K562 (cell line): Measurements from ENCODE around the gene SH3RF1.

ENCODE experiments used
- BCL6 ChIP-seq: fragments of 250-450 bp; sonication (Bioruptor Pico); IDR thresholded peaks from 2 replicates; pipeline ENCODE4 v1.4.0; 2020
- CREB1 ChIP-seq, 2 experiments: sonication (generic) in 1 of 2; formaldehyde crosslinking in 1 of 2; IDR thresholded peaks; 2 replicates each; pipeline versions ENCODE4 v1.6.1 to v1.8.0; 2012 to 2022; ENCODE audit warnings: inconsistent platforms in 1 of 2, mild to moderate bottlenecking in 1 of 2, missing genetic modification reagents in 1 of 2, moderate library complexity in 1 of 2
- HEY1 ChIP-seq: fragments of 250-450 bp; sonication (Bioruptor Pico); IDR thresholded peaks from 2 replicates; pipeline ENCODE4 v1.5.0; 2020; ENCODE audit warnings: mild to moderate bottlenecking, moderate library complexity, borderline replicate concordance
- POLR2A ChIP-seq: fragments of 450-650 bp; conservative IDR thresholded peaks from 2 replicates; pipeline ENCODE4 v1.6.1; 2016
- SRSF1 ChIP-seq: fragments of 200-400 bp; formaldehyde crosslinking; IDR thresholded peaks from 2 replicates; pipeline ENCODE4 v1.6.1; 2017; ENCODE audit warnings: mild to moderate bottlenecking, low read depth, low read length, moderate library complexity
- STAT5B ChIP-seq: fragments of 250-450 bp; sonication (Bioruptor Pico); IDR thresholded peaks from 2 replicates; pipeline ENCODE4 v1.8.0; 2021; ENCODE audit warnings: mild to moderate bottlenecking, inconsistent platforms
- TRIM28 ChIP-seq: fragments of 450-650 bp; IDR thresholded peaks from 2 replicates; pipeline ENCODE4 v1.6.1; 2017
- ZBED1 ChIP-seq: IDR thresholded peaks from 2 replicates; pipeline ENCODE4 v1.6.1; 2014
- ZFP36 ChIP-seq: fragments of 150-350 bp; IDR thresholded peaks from 2 replicates; pipeline ENCODE4 v1.6.1; 2018; ENCODE audit warnings: low read length, low read depth; ENCODE audit not compliant: partially characterized antibody
- ZNF274 ChIP-seq: IDR thresholded peaks from 2 replicates; pipeline ENCODE4 v1.6.1; 2011; ENCODE audit warnings: low read depth, mild to moderate bottlenecking, low read length, moderate library complexity, borderline replicate concordance
- ZNF75A ChIP-seq: fragments of 450-650 bp; formaldehyde crosslinking; IDR thresholded peaks from 2 replicates; pipeline ENCODE4 v1.4.0; 2020; ENCODE audit warnings: mild to moderate bottlenecking
- TF ChIP-seq, protein P1 (sequence below): fragments of 200-800 bp; sonication (Bioruptor generic); IDR thresholded peaks from 2 replicates; pipeline ENCODE4 v1.6.1; 2016; ENCODE audit warnings: missing genetic modification characterization, missing compliant biosample characterization
- TF ChIP-seq, protein P2 (sequence below), 3 experiments: IDR thresholded peaks in 2 of 3; conservative IDR thresholded peaks in 1 of 3; 2 replicates each; pipeline ENCODE4 v1.5.1; 2011 to 2012; ENCODE audit warnings: low read length in 3 of 3, mild to moderate bottlenecking in 3 of 3, control low read depth in 2 of 3, improper control_type of control experiment in 1 of 3, inconsistent platforms in 1 of 3, low read depth in 1 of 3, mixed read lengths in 1 of 3, moderate library complexity in 1 of 3; ENCODE audit not compliant: insufficient read depth in 2 of 3
- TF ChIP-seq, protein P3 (sequence below), 2 experiments: fragments of 450-650 bp; formaldehyde crosslinking in 1 of 2; IDR thresholded peaks; 2 replicates each; pipeline versions ENCODE4 v1.4.0 to v1.6.1; 2014 to 2020; ENCODE audit warnings: mild to moderate bottlenecking in 2 of 2, borderline replicate concordance in 1 of 2, low read depth in 1 of 2

DNA sequence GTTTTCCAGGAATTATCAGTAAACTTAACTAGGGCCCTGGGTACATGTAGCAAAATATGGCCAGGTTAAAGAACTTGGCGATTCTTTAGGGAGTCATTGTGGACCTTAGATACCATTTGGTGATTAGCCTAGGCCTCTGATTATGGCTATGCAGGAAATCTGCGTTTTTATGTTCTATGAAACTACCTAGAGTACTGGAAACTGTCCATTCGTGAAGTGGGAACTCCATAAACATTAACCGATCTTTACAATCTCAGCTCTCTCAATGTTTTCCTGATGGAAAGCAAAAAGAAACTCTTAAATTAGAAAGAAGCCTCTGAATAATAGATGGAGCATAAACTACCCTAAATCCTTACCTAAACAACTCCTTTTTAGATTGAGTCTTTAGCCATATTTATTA lies 121.9 kb downstream of the SH3RF1 start:
- TF ChIP-seq, protein P1, sequence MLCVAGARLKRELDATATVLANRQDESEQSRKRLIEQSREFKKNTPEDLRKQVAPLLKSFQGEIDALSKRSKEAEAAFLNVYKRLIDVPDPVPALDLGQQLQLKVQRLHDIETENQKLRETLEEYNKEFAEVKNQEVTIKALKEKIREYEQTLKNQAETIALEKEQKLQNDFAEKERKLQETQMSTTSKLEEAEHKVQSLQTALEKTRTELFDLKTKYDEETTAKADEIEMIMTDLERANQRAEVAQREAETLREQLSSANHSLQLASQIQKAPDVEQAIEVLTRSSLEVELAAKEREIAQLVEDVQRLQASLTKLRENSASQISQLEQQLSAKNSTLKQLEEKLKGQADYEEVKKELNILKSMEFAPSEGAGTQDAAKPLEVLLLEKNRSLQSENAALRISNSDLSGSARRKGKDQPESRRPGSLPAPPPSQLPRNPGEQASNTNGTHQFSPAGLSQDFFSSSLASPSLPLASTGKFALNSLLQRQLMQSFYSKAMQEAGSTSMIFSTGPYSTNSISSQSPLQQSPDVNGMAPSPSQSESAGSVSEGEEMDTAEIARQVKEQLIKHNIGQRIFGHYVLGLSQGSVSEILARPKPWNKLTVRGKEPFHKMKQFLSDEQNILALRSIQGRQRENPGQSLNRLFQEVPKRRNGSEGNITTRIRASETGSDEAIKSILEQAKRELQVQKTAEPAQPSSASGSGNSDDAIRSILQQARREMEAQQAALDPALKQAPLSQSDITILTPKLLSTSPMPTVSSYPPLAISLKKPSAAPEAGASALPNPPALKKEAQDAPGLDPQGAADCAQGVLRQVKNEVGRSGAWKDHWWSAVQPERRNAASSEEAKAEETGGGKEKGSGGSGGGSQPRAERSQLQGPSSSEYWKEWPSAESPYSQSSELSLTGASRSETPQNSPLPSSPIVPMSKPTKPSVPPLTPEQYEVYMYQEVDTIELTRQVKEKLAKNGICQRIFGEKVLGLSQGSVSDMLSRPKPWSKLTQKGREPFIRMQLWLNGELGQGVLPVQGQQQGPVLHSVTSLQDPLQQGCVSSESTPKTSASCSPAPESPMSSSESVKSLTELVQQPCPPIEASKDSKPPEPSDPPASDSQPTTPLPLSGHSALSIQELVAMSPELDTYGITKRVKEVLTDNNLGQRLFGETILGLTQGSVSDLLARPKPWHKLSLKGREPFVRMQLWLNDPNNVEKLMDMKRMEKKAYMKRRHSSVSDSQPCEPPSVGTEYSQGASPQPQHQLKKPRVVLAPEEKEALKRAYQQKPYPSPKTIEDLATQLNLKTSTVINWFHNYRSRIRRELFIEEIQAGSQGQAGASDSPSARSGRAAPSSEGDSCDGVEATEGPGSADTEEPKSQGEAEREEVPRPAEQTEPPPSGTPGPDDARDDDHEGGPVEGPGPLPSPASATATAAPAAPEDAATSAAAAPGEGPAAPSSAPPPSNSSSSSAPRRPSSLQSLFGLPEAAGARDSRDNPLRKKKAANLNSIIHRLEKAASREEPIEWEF (CRISPR knock-in tag), result no peak
- TF ChIP-seq CREB1 (IDR thresholded peaks at IDR 0.05) (no peak), CREB1 (CRISPR knock-in tag; IDR thresholded peaks at IDR 0.05) (no peak), HEY1 (CRISPR knock-in tag) (no peak), ZBED1 (no peak), BCL6 (no peak), POLR2A (no peak), ZNF274 (no peak), ZNF75A (CRISPR knock-in tag) (no peak), TRIM28 (no peak), STAT5B (no peak), SRSF1 (no peak), ZFP36 (no peak)
- TF ChIP-seq, protein P2, sequence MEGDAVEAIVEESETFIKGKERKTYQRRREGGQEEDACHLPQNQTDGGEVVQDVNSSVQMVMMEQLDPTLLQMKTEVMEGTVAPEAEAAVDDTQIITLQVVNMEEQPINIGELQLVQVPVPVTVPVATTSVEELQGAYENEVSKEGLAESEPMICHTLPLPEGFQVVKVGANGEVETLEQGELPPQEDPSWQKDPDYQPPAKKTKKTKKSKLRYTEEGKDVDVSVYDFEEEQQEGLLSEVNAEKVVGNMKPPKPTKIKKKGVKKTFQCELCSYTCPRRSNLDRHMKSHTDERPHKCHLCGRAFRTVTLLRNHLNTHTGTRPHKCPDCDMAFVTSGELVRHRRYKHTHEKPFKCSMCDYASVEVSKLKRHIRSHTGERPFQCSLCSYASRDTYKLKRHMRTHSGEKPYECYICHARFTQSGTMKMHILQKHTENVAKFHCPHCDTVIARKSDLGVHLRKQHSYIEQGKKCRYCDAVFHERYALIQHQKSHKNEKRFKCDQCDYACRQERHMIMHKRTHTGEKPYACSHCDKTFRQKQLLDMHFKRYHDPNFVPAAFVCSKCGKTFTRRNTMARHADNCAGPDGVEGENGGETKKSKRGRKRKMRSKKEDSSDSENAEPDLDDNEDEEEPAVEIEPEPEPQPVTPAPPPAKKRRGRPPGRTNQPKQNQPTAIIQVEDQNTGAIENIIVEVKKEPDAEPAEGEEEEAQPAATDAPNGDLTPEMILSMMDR (IDR thresholded peaks at IDR 0.05 in 2 of 3, conservative IDR thresholded peaks at IDR 0.05 in 1 of 3; ENCODE audit: insufficient read depth in 2 of 3, low read depth in 1 of 3, low read length in 3 of 3), result no peak
- TF ChIP-seq, protein P3, sequence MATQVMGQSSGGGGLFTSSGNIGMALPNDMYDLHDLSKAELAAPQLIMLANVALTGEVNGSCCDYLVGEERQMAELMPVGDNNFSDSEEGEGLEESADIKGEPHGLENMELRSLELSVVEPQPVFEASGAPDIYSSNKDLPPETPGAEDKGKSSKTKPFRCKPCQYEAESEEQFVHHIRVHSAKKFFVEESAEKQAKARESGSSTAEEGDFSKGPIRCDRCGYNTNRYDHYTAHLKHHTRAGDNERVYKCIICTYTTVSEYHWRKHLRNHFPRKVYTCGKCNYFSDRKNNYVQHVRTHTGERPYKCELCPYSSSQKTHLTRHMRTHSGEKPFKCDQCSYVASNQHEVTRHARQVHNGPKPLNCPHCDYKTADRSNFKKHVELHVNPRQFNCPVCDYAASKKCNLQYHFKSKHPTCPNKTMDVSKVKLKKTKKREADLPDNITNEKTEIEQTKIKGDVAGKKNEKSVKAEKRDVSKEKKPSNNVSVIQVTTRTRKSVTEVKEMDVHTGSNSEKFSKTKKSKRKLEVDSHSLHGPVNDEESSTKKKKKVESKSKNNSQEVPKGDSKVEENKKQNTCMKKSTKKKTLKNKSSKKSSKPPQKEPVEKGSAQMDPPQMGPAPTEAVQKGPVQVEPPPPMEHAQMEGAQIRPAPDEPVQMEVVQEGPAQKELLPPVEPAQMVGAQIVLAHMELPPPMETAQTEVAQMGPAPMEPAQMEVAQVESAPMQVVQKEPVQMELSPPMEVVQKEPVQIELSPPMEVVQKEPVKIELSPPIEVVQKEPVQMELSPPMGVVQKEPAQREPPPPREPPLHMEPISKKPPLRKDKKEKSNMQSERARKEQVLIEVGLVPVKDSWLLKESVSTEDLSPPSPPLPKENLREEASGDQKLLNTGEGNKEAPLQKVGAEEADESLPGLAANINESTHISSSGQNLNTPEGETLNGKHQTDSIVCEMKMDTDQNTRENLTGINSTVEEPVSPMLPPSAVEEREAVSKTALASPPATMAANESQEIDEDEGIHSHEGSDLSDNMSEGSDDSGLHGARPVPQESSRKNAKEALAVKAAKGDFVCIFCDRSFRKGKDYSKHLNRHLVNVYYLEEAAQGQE (IDR thresholded peaks at IDR 0.05; ENCODE audit: borderline replicate concordance), result no peak
- TF ChIP-seq, protein P3 (CRISPR knock-in tag; IDR thresholded peaks at IDR 0.05; ENCODE audit: low read depth), result no peak
